Neutrophil (primary cell): ENCODE measurements around the gene CBFB.

Source experiments
- H3K27ac ChIP-seq: fragments of 200-600 bp; sonication (generic); 2 replicates; pipeline ENCODE4 v1.5.1; 2016; ENCODE audit warnings: mild to moderate bottlenecking, moderate library complexity
- H3K27me3 ChIP-seq: fragments of 200-600 bp; sonication (generic); 2 replicates; pipeline ENCODE4 v1.6.0; 2016; ENCODE audit warnings: mild to moderate bottlenecking
- H3K36me3 ChIP-seq: fragments of 200-600 bp; sonication (generic); 2 replicates; pipeline ENCODE4 v1.5.1; 2017
- H3K4me1 ChIP-seq, 2 experiments: fragments of 200-600 bp in 1 of 2; sonication (generic) in 1 of 2; 1 replicate in 1 of 2; 2 replicates in 1 of 2; pipeline versions ENCODE4 v1.5.1 to v1.6.1; 2013 to 2016; ENCODE audit warnings: low read depth in 1 of 2, low read length in 1 of 2, mild to moderate bottlenecking in 1 of 2, moderate library complexity in 1 of 2; ENCODE audit not compliant: control insufficient read depth in 1 of 2, insufficient read depth in 1 of 2
- H3K4me3 ChIP-seq, 2 experiments: fragments of 200-600 bp in 1 of 2; sonication (generic) in 1 of 2; 1 replicate in 1 of 2; 2 replicates in 1 of 2; pipeline ENCODE4 v1.5.1; 2013 to 2016; ENCODE audit warnings: low read depth in 1 of 2, low read length in 1 of 2, mild to moderate bottlenecking in 1 of 2, moderate library complexity in 1 of 2
- H3K9me3 ChIP-seq: fragments of 200-600 bp; sonication (generic); 2 replicates; pipeline ENCODE4 v1.5.1; 2016
- CTCF ChIP-seq: fragments of 200-600 bp; sonication (generic); IDR thresholded peaks from 2 replicates; pipeline ENCODE4 v1.5.1; 2016; ENCODE audit warnings: antibody characterized with exemption

The CBFB gene

GRCh38 chr16:67141391-67141790 is 112.4 kb downstream of the CBFB start:
- no peak overlapping the region for H3K27ac ChIP-seq
- H3K36me3 ChIP-seq, result peaks cover 87% of the 10 kb centered on the region
- H3K9me3 ChIP-seq, result no peaks in the 10 kb centered on the region
- peaks cover 32 to 35% of the 10 kb centered on the region in 2 experiments for H3K4me1 ChIP-seq
- no peak overlapping the region for H3K4me3 ChIP-seq
- H3K27me3 ChIP-seq, result no peaks in the 10 kb centered on the region
- no peak for TF ChIP-seq CTCF

- Histone ChIP-seq H3K27me3 (no peaks in the 10 kb centered on the region), H3K27ac (no peak overlapping the region), H3K9me3 (no peaks in the 10 kb centered on the region), H3K4me1 (peaks cover 35 to 42% of the 10 kb centered on the region in 2 experiments), H3K4me3 (no peak overlapping the region), H3K36me3 (peaks cover 90% of the 10 kb centered on the region)
- TF ChIP-seq CTCF, result no peak
Observed at GRCh38 chr16:67142342-67142741, 113.4 kb downstream of the CBFB start.

DNA sequence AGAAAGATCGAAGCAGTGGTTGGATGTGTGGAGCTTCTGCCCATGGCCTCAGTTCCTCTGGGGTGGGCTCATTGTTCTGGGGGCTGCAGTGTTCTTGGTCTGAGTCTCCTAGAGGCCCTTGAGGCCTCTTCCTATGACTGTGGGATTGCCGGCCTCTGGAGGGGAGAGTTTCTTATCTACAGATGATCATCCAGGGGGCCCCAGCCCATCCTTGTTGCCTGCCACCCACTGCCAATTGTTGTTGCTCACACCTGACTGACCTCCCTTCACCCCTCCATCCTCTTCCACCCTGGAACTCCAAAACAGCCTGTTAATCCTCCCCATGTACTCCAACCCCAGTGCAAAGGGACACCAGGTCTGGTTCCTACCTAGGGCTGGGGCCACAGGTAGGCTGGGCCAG is 116.0 kb downstream of the CBFB start:
- Histone ChIP-seq H3K27me3 (peaks cover 12% of the 10 kb centered on the region), H3K4me3 (no peak overlapping the region), H3K9me3 (no peaks in the 10 kb centered on the region), H3K27ac (peak overlapping the region; percentile 72), H3K4me1 (peaks cover 27 to 32% of the 10 kb centered on the region in 2 experiments), H3K36me3 (peaks cover 92% of the 10 kb centered on the region)
- no peak for TF ChIP-seq CTCF

DNA sequence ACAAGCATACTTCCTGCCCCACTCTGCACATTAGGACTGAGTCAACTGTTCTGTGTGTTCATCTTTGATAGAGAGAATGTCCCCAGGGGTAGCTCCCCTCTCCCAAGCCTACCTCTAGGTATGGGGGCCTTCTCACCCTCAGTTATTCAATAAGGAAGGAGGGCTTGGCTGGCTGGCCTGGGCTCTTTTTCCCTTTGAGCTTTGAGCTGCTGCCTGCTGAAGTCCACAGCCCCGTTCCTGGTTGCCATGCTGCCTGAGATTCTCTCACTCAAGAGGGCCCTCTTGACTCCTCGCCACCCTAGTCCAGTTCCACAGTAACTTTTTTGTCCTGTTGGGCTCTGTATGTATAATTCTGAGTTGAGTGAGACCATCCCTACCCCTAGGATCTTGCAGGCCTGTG is 116.8 kb downstream of the CBFB start:
- H3K4me1 ChIP-seq, result peaks cover 35 to 40% of the 10 kb centered on the region in 2 experiments
- H3K4me3 ChIP-seq, result no peak overlapping the region
- H3K27me3 ChIP-seq, result peaks cover 20% of the 10 kb centered on the region
- no peak for TF ChIP-seq CTCF
- no peaks in the 10 kb centered on the region for H3K9me3 ChIP-seq
- peaks cover 83% of the 10 kb centered on the region for H3K36me3 ChIP-seq
- peak overlapping the region; percentile 72 for H3K27ac ChIP-seq

- Histone ChIP-seq H3K27me3 (peaks cover 30% of the 10 kb centered on the region), H3K36me3 (peaks cover 74% of the 10 kb centered on the region), H3K9me3 (no peaks in the 10 kb centered on the region), H3K27ac (peak overlapping the region; percentile 72), H3K4me1 (peaks cover 41 to 47% of the 10 kb centered on the region in 2 experiments), H3K4me3 (no peak overlapping the region)
- TF ChIP-seq CTCF, result no peak
Observed at GRCh38 chr16:67146523-67147357, 117.8 kb downstream of the CBFB start.
